ENCODE data around the gene SYTL3. TPM values are rescaled to one million over a fixed set of nuclear protein-coding genes. Genes with fewer than 3 reads are reported as not detected.

The SYTL3 gene
- total RNA-seq, 1 experiment from 2014 or later: 0.09 TPM

GRCh38 chr6:158663625-158664165, 13.8 kb downstream of the SYTL3 start:
- H4K91ac ChIP-seq (ENCODE audit: insufficient read length, low read depth, low read length): no peak overlapping the region
- no peak overlapping the region for H2BK12ac ChIP-seq (ENCODE audit: insufficient read length, low read depth, low read length)
- H2BK5ac ChIP-seq (ENCODE audit: insufficient read length, low read length): no peak overlapping the region
- no peak overlapping the region for H2AFZ ChIP-seq (ENCODE audit: low read length)
- H4K8ac ChIP-seq (replicated peaks; ENCODE audit: insufficient read length, low read depth, low read length): no peak overlapping the region
- no peaks in the 10 kb centered on the region for H4K20me1 ChIP-seq (ENCODE audit: control insufficient read depth, insufficient read depth, insufficient read length)
- H3K4me1 ChIP-seq (ENCODE audit: insufficient read depth, low read length): no peaks in the 10 kb centered on the region
- no peaks in the 10 kb centered on the region for H3K23me2 ChIP-seq (ENCODE audit: insufficient read length, low read depth, low read length, poor library complexity, severe bottlenecking)
- H4K5ac ChIP-seq (ENCODE audit: insufficient read length, low read depth, low read length): no peak overlapping the region
- H2BK20ac ChIP-seq (ENCODE audit: low read depth, low read length, poor library complexity, severe bottlenecking): no peak overlapping the region
- peaks cover 26 to 30% of the 10 kb centered on the region in 2 experiments for H3K4me1 Mint-ChIP-seq
- no peaks in the 10 kb centered on the region for H3K79me1 ChIP-seq (ENCODE audit: insufficient read depth, low read depth, low read length, poor library complexity, severe bottlenecking)
- no peak overlapping the region for H3T11ph ChIP-seq (ENCODE audit: low read length)
- no peaks in the 10 kb centered on the region for H3K79me2 ChIP-seq (ENCODE audit: insufficient read depth, low read length)
- no peak overlapping the region for H3K56ac ChIP-seq (ENCODE audit: insufficient read length, low read depth, low read length)
- H2BK120ac ChIP-seq (ENCODE audit: low read depth, low read length, poor library complexity, severe bottlenecking): no peak overlapping the region
- no peak for TF ChIP-seq CTCF (conservative IDR thresholded peaks at IDR 0.05)
- H3K9me3 ChIP-seq (ENCODE audit: control insufficient read depth, low read depth, low read length): no peaks in the 10 kb centered on the region
- H3K27ac ChIP-seq (ENCODE audit: insufficient read length, low read depth, low read length): no peak overlapping the region
- H3K4me2 ChIP-seq (ENCODE audit: insufficient read depth, insufficient read length, low read length): no peak overlapping the region
- no CpG with 5 or more reads among the region's 11 CpGs for WGBS (ENCODE audit: extremely low coverage, insufficient read length, low lambda C conversion rate)
- no peak overlapping the region for H3K4me3 Mint-ChIP-seq
- no peak overlapping the region for H3K9ac ChIP-seq (ENCODE audit: extremely low read depth, insufficient read length, low read length)
- no peak overlapping the region for H3K14ac ChIP-seq (ENCODE audit: insufficient read depth, low read length)
- no peak for DNase-seq
- peaks cover 8% of the 10 kb centered on the region for H3K27me3 Mint-ChIP-seq (ENCODE audit: low read depth)
- no peak overlapping the region for H3K4ac ChIP-seq (ENCODE audit: low read depth, low read length)
- no peak overlapping the region for H2BK15ac ChIP-seq (ENCODE audit: low read depth, low read length)
- H3K23ac ChIP-seq (ENCODE audit: insufficient read length, low read depth, low read length): no peak overlapping the region
- H3K27ac Mint-ChIP-seq: peak overlapping the region in 1 of 3 experiments; percentile 61; a peak in 1 of 7 replicates
- H2AK5ac ChIP-seq (ENCODE audit: insufficient read length, low read length): no peak overlapping the region
- H3K36me3 Mint-ChIP-seq (ENCODE audit: insufficient read depth in 1 of 3, low read depth in 3 of 3): no peaks in the 10 kb centered on the region
- H3K9me3 Mint-ChIP-seq: no peaks in the 10 kb centered on the region
- no peaks in the 10 kb centered on the region for H3K27me3 ChIP-seq (ENCODE audit: insufficient read depth, low read length)
- H3K18ac ChIP-seq (ENCODE audit: insufficient read length, low read depth, low read length): no peak overlapping the region

All from H9 (cell line).